T-helper 9 cell (primary cell): ENCODE results near the gene SLC47A1.
"Not testable (repeated sequence)": the region's sequence is repeated elsewhere in the genome, so short reads cannot be mapped to it uniquely, and the experiment has no call there.

ENCODE experiments used
- DNase-seq: peaks from one replicate; pipeline ENCODE4 v3.0.0-alpha.2; 2020
- total RNA-seq, 2 donors: gene quantifications; one replicate each; lab custom pipeline; 2026; lab: John Stamatoyannopoulos, UW

SLC47A1 gene
- total RNA-seq = 0 reads per million in 2 donors

- no peak for DNase-seq
Observed at GRCh38 chr17:19533718-19534561, at the start of gene SLC47A1. TSS of gene SLC47A1 (plus strand) at chr17:19533854. CDS start at chr17:19533940, 86 bp downstream.

- no peak for DNase-seq
Observed at GRCh38 chr17:19485800-19486340, 47.8 kb upstream of the SLC47A1 start.

- DNase-seq = no peak
Observed at GRCh38 chr17:19486351-19487023, 47.2 kb upstream of the SLC47A1 start.

GRCh38 chr17:19487024-19487600 is 46.5 kb upstream of the SLC47A1 start:
- no peak for DNase-seq

GRCh38 chr17:19492141-19492540 is 41.5 kb upstream of the SLC47A1 start:
- DNase-seq = no peak

- DNase-seq = no peak
Observed at GRCh38 chr17:19494961-19495806, 38.5 kb upstream of the SLC47A1 start.

GRCh38 chr17:19495828-19496528 is 37.7 kb upstream of the SLC47A1 start:
- no peak for DNase-seq

GRCh38 chr17:19497624-19498023 is 36.0 kb upstream of the SLC47A1 start:
- no peak for DNase-seq

- DNase-seq = no peak
Observed at GRCh38 chr17:19501219-19501618, 32.4 kb upstream of the SLC47A1 start.

GRCh38 chr17:19502517-19502916 is 31.1 kb upstream of the SLC47A1 start:
- DNase-seq = no peak

- DNase-seq = not testable (repeated sequence)
Observed at GRCh38 chr17:19505561-19505960, 28.1 kb upstream of the SLC47A1 start.

- peak; percentile 83 for DNase-seq
Observed at GRCh38 chr17:19507775-19508576, 25.7 kb upstream of the SLC47A1 start.

GRCh38 chr17:19508577-19508867 is 25.1 kb upstream of the SLC47A1 start:
- DNase-seq = no peak

- DNase-seq = not testable (repeated sequence)
Observed at GRCh38 chr17:19509281-19509852, 24.3 kb upstream of the SLC47A1 start.

GRCh38 chr17:19510903-19511302 is 22.8 kb upstream of the SLC47A1 start:
- no peak for DNase-seq

GRCh38 chr17:19513897-19514488 is 19.7 kb upstream of the SLC47A1 start:
- peak; percentile 58 for DNase-seq

GRCh38 chr17:19517699-19518098 is 16.0 kb upstream of the SLC47A1 start:
- no peak for DNase-seq

- not testable (repeated sequence) for DNase-seq
Observed at GRCh38 chr17:19519388-19520291, 14.0 kb upstream of the SLC47A1 start.

- DNase-seq = no peak
Observed at GRCh38 chr17:19520641-19521040, 13.0 kb upstream of the SLC47A1 start.
